NCI-H1436 (cell line): ENCODE data around the gene KLF4.
A peak's percentile ranks its signal among the peaks of the same experiment; 100 is the strongest.

Source experiments
- DNase-seq: peaks from one replicate; lab custom pipeline; 2025; lab: John Stamatoyannopoulos, UW

The KLF4 gene

GRCh38 chr9:107447834-107448233 lies 41.7 kb downstream of the KLF4 start:
- DNase-seq = peak; percentile 16

- no peak for DNase-seq
Observed at GRCh38 chr9:107447081-107447480, 42.5 kb downstream of the KLF4 start.

GRCh38 chr9:107446491-107446890 lies 43.1 kb downstream of the KLF4 start:
- DNase-seq = no peak

- no peak for DNase-seq
Observed at GRCh38 chr9:107443786-107444185, 45.8 kb downstream of the KLF4 start.

GRCh38 chr9:107439991-107440456 lies 49.5 kb downstream of the KLF4 start:
- no peak for DNase-seq

GRCh38 chr9:107438211-107439031 lies 51.1 kb downstream of the KLF4 start:
- no peak for DNase-seq

GRCh38 chr9:107437716-107438115 lies 51.9 kb downstream of the KLF4 start:
- no peak for DNase-seq

GRCh38 chr9:107435415-107435814 lies 54.2 kb downstream of the KLF4 start:
- DNase-seq = no peak
